Stimulated activated CD8-positive, alpha-beta memory T cell treated with anti-CD3 and anti-CD28 coated beads, Interleukin-12 subunit alpha, Interleukin-12 subunit beta, amount 100 ng/mL, for 24 hours (primary cell): Measurements from ENCODE around the gene ANGPT4.
"Not testable (repeated sequence)": the region's sequence is repeated elsewhere in the genome, so short reads cannot be mapped to it uniquely, and the experiment has no call there.

Experiments
- DNase-seq: peaks from one replicate; pipeline ENCODE4 v3.0.0-alpha.2; 2020; ENCODE audit errors: extremely low read depth

The ANGPT4 gene

GRCh38 chr20:906001-906520, 10.1 kb downstream of the ANGPT4 start:
- no peak for DNase-seq

DNA sequence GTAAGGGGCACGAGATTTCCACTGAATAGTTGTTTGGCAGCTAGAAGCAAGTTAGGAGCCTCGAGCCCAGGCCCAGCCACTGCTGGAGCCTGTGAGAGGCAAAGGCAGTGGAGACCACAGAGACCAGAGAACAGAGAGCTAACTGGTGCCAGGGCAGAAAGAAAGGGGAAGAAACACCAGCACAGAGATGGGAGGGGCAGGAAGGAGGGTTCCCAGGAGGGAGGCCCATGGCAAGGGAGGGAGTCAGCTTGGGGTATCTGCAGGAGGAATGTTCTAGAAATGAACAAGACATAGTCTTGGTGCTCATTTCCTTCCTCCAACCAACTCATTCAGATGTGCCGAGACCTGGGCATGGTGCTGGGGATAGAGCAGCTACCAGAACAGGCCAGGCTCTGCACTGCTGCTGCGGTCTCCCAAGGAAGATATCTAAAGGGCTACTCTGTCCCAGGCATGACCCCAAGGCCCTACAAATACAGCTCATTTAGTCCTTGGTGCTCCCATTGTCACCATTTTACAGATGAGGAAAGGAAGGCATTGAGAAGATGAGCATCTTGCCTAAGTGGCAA, 10.7 kb downstream of the ANGPT4 start:
- DNase-seq: no peak

DNA sequence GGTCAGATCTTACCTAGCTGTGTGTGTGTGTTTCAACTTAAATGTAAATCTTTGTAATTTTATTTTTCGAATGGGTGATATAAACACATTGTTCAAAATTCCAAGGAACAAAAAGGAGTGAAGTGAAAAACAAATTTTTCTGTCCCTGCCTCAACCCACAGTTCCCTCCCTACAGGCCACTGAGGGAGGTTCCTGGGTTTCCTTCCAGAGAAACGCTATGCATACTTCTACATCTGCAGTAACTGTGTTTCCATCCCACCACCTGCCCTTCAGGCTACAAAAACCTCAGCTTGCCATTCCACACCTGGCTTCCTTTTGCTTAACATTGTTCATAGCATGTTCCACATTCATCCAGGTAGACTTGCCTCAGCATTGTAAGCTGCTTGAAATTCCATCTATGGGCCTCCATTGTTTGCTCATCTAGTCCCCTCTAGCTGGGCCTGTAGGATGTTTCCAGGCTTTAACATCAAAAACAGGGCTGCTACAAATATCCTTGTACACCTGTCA, 12.0 kb downstream of the ANGPT4 start:
- no peak for DNase-seq

DNA sequence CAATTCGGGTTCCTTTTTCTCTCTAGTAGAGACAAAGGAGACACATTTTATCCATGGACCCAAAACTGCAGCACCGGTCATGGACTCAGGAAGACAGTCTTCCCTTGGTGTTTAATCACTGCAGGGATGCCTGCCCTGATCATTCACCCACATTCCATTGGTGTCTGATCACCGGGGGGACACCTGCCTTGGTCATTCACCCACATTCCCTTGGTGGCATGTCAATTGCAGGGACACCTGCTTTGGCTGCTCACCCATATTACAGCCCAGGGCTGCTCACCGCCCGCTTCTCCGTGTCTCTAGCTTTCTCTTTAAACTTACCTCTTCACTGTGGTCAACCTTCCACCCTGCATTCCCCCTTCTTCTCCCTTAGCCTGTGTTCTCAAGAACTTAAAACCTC, 18.7 kb downstream of the ANGPT4 start:
- not testable (repeated sequence) for DNase-seq

- no peak for DNase-seq
Measured at GRCh38 chr20:896501-897025, 19.6 kb downstream of the ANGPT4 start.

DNA sequence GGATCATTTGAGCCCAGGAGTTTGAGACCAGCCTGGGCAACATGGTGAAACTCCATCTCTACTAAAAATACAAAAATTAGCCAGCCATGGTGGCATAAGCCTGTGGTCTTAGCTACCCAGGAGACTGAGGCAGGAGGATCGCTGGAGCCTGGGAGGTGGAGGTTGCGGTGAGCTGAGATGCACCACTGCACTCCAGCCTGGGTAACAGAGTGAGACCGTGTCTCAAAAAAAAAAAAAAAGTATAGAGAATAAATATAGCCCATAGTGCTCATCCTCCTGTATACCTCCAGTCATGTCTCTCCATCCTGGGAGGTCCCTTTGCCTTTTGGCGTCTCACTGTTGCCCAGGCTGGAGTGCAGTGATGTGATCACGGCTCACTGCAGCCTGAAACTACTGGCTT, 23.8 kb downstream of the ANGPT4 start:
- not testable (repeated sequence) for DNase-seq

DNA sequence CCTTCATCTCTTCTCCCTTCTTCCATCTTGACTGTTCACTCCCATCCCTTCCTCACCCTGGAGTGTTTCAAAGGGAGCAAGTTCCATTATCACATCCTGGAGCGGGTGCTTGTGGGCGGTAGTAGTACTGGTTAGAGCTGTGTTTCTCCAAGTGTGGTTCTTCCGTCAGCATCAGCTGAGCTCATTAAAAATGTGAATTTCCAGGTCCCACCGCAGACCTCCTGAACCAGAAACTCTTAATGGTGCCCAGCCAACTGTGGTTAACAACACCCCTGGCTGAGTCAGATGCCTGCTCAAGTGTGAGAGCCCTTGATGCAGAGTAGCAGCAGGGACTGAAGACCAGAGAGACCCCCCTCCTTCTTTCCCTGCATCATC, 24.4 kb downstream of the ANGPT4 start:
- no peak for DNase-seq

GRCh38 chr20:891058-891705, 25.0 kb downstream of the ANGPT4 start:
- DNase-seq: no peak

DNA sequence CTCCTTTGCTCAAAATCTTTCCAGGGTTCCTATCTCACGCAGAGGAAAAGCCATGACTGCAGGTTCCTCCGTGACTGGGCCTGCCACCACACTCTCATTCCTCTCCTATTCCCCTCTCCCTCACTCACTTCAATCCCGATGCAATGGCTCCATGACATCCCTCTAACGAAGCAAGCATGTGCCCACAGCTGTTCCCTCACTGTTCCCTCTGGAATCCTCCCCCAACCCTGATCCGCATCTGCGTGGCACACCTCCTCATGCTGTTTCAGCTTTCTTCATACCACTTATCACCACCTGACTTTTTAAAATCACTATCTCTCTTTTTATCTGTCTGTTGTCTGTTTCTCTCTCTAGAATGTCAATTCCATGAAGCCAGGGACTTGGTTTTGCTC, 25.5 kb downstream of the ANGPT4 start:
- no peak for DNase-seq

GRCh38 chr20:889932-890463, 26.1 kb downstream of the ANGPT4 start:
- DNase-seq: no peak

GRCh38 chr20:889106-889505, 27.0 kb downstream of the ANGPT4 start:
- no peak for DNase-seq

GRCh38 chr20:888057-888456, 28.1 kb downstream of the ANGPT4 start:
- no peak for DNase-seq

DNA sequence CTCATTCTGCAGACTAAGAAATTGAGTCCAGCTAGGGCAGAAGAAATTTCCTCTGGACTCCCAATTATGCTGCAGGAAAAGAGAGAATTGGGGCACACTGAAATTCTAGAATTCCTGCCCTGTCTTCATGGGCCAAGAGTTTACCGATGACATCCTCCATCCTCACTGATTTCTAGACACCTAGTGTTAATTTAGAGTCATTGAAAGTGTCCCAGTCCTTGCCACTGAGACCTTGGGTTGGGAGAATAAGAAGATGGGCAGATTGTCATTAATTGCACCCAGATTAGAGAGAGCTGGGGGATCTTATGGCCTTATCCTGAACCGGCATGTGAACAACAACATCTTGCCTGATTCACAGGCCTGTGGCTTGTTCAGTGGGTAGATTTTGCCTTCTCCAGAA, 29.0 kb downstream of the ANGPT4 start:
- DNase-seq: no peak

- no peak for DNase-seq
Measured at GRCh38 chr20:884983-885952, 30.9 kb downstream of the ANGPT4 start.

DNA sequence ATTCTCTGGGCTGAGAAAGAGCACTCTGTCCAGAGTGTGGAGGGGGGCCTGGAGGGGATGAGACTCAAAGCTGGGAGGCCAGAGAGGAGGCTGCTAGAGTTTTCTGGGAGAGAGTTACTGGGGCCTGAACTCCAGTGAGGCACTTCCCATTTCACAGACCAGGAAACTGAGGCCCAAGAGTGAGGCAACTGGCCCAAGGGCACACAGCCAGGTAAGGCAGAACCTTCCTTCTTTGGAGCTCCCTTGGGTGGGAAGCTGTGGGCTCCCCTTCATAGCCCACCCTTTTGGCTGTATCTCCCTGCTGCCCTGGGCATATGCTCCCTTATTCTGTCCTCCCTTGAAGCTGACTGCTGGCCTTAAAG, 34.4 kb downstream of the ANGPT4 start:
- no peak for DNase-seq

DNA sequence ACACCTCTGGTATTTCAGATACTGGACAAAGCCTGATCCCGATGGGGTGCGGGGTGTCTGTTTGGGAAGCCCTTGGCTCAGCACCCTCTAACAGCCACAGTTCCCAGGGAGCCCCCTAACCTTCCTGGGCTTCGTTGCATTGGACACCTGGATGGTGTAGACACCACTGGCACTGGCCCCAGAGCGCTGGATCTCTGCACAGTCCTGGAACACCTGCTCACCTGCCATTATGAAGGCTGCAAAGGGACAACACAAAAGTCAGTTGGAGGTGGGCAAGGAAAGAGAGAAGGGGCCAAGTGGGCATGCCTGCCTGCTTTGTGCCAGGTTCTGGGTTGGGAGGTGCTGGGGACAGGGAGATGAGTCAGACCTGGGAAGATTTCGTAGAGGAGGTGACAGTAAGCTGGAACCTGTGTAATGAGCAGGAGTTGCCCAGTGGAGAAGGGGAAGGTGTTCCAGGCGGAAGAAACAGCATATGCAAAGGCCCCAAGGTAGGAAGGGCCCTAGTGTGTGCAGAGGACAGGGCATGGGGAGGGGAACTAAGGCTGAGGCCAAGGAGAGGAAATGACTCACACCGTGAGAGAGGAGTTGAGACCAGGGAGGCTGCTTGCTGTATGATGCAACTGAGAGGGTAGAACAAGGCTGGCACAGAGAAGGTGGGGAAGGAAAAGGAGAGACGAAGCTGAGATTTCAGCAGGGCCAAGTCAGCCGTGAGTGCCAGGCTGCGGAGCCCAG, 34.9 kb downstream of the ANGPT4 start:
- no peak for DNase-seq

DNA sequence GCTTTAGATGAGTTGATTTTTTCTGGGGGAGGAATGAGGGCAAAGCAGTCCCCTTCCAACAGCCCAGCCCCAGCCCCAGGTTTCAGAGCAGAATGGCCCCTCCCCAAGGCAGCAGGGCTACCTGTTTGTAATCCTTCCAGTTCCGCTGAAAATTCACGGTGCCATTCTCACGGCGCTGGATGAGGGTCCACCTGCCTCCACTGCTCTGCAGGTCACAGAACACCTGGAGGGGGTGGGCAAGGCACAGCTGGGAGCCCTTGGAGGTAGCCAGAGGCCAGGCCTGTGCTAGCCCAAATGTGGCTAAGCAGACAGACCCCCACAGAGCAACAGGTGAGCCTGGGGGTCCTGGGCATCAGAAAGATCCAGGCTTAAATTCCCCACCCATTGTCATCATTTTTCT, 36.5 kb downstream of the ANGPT4 start:
- DNase-seq: no peak

GRCh38 chr20:878511-879307, 37.4 kb downstream of the ANGPT4 start:
- no peak for DNase-seq

- DNase-seq: no peak
Measured at GRCh38 chr20:877814-878213, 38.3 kb downstream of the ANGPT4 start.

DNA sequence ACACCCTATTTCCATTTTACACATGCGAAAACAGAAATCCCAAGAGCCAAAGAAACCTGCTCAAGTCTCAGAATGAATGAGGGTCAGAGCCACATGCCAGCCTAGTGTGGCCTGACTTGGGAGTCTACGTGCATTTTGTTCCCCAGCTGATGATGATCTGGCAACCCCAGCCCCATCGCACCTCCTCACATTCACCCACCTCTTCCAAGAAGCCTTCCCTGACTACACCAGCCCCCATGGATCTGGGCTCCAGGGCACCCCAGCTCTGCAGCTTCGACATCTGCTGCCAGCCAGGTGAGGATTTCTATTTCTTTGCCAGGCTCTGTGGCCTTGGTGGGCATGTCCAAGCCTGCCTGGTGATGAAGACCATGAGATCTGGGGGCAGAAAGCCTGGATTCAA, 41.0 kb downstream of the ANGPT4 start:
- DNase-seq: no peak
